Ovary (tissue), 3 donors: ENCODE measurements around the gene NAGLU.

Experiments
- EP300 ChIP-seq: sonication (generic); formaldehyde crosslinking; IDR thresholded peaks from one replicate; pipeline ENCODE4 v1.6.1; 2017; ENCODE audit warnings: antibody characterized with exemption
- POLR2A ChIP-seq: fragments of 450-650 bp; IDR thresholded peaks from one replicate; pipeline ENCODE4 v1.6.1; 2017; ENCODE audit warnings: antibody characterized with exemption, mild to moderate bottlenecking, moderate library complexity
- TF ChIP-seq, protein P1 (sequence below), 3 donors: fragments of 450-650 bp in 2 of 3; fragments of 200-600 bp in 1 of 3; IDR thresholded peaks; one replicate each; pipeline versions ENCODE4 v1.5.1 to v1.8.0; 2016 to 2022; ENCODE audit warnings: antibody characterized with exemption in 3 of 3, mild to moderate bottlenecking in 1 of 3
- donor health status: DM: no; HTN: no; CAD: no.

- TF ChIP-seq, protein P1, sequence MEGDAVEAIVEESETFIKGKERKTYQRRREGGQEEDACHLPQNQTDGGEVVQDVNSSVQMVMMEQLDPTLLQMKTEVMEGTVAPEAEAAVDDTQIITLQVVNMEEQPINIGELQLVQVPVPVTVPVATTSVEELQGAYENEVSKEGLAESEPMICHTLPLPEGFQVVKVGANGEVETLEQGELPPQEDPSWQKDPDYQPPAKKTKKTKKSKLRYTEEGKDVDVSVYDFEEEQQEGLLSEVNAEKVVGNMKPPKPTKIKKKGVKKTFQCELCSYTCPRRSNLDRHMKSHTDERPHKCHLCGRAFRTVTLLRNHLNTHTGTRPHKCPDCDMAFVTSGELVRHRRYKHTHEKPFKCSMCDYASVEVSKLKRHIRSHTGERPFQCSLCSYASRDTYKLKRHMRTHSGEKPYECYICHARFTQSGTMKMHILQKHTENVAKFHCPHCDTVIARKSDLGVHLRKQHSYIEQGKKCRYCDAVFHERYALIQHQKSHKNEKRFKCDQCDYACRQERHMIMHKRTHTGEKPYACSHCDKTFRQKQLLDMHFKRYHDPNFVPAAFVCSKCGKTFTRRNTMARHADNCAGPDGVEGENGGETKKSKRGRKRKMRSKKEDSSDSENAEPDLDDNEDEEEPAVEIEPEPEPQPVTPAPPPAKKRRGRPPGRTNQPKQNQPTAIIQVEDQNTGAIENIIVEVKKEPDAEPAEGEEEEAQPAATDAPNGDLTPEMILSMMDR (IDR thresholded peaks at IDR 0.05) = no peak
- TF ChIP-seq POLR2A (no peak), EP300 (no peak)
Measured at GRCh38 chr17:42560246-42560645, 24.2 kb downstream of the NAGLU start.
